Heart left ventricle (tissue), 16 donors: ENCODE data around the gene TRIP12. TPM values are rescaled to one million over a fixed set of nuclear protein-coding genes. Genes with fewer than 3 reads are reported as not detected.
A peak's percentile ranks its signal among the peaks of the same experiment; 100 is the strongest.

ENCODE experiments used
- ATAC-seq, 4 donors: fragments of 200-7000 bp; cut with Tn5 transposase; one replicate each; pipeline ENCODE4 v1.9.1; 2020 to 2022; ENCODE audit warnings: moderate library complexity in 4 of 4, mild to moderate bottlenecking in 3 of 4, moderate number of reproducible peaks in 1 of 4
- DNase-seq, 5 donors: peaks; one replicate each; pipeline ENCODE4 v3.0.0-alpha.2; 2020
- H3K27ac ChIP-seq, 12 donors: fragments of 200-600 bp; sonication (generic) in 4 of 12; one replicate each; pipeline versions ENCODE4 v1.5.0 to v1.8.0; 2016 to 2022; ENCODE audit warnings: mild to moderate bottlenecking in 2 of 12
- H3K27me3 ChIP-seq, 9 donors: fragments of 200-600 bp; sonication (generic) in 2 of 9; one replicate each; pipeline versions ENCODE4 v1.5.1 to v1.8.0; 2016 to 2022; ENCODE audit warnings: mild to moderate bottlenecking in 3 of 9
- H3K36me3 ChIP-seq, 9 donors: fragments of 200-600 bp; sonication (generic) in 2 of 9; one replicate each; pipeline versions ENCODE4 v1.5.0 to v1.8.0; 2018 to 2022; ENCODE audit warnings: mild to moderate bottlenecking in 2 of 9
- H3K4me1 ChIP-seq, 12 donors: fragments of 200-600 bp; sonication (generic) in 4 of 12; one replicate each; pipeline versions ENCODE4 v1.5.0 to v1.8.0; 2016 to 2022; ENCODE audit warnings: mild to moderate bottlenecking in 3 of 12
- H3K4me3 ChIP-seq, 12 donors: fragments of 200-600 bp; sonication (generic) in 4 of 12; one replicate each; pipeline versions ENCODE4 v1.5.0 to v1.8.0; 2017 to 2022; ENCODE audit warnings: mild to moderate bottlenecking in 9 of 12, moderate library complexity in 4 of 12
- H3K9me3 ChIP-seq, 12 donors: fragments of 200-600 bp; sonication (generic) in 4 of 12; one replicate each; pipeline versions ENCODE4 v1.5.0 to v1.8.0; 2016 to 2022; ENCODE audit warnings: mild to moderate bottlenecking in 1 of 12
- CTCF ChIP-seq, 12 donors: fragments of 200-600 bp; sonication (generic) in 4 of 12; IDR thresholded peaks; one replicate each; pipeline versions ENCODE4 v1.5.0 to v1.8.0; 2018 to 2022; ENCODE audit warnings: antibody characterized with exemption in 12 of 12, mild to moderate bottlenecking in 5 of 12
- POLR2A ChIP-seq, 2 donors: fragments of 450-650 bp; IDR thresholded peaks; one replicate each; pipeline ENCODE4 v1.6.1; 2017; ENCODE audit warnings: antibody characterized with exemption in 2 of 2, mild to moderate bottlenecking in 2 of 2, moderate library complexity in 2 of 2
- WGBS, 4 donors: extraction: QIAGEN DNeasy Blood & Tissue Kit in 2 of 4; methylation state at CpG; one replicate each; pipeline versions ENCODE4 v1.1.5 to v1.1.7; 2013 to 2018; 5-methylcytosine and 5-hydroxymethylcytosine counted together
- intact Hi-C, 10 donors: fragments of 100-400 bp; cut with DNase I; formaldehyde crosslinking; loops; one replicate each; pipeline versions ENCODE4 v1.11.1 to v1.14.2; 2022
- polyA plus RNA-seq, 2 donors: library from polyadenylated mRNA; stranded (reverse); fragments of 200-250 nt; gene quantifications; one replicate each; pipeline ENCODE4 v1.2.3, GENCODE V29; 2013
- total RNA-seq, 9 donors: library from RNA; depleted of rRNA in 2 of 9; stranded (reverse); fragments of >200 nt in 2 of 9; fragmentation: NEBNext Ultra II Directional in 3 of 9; extraction: Animal tissue kit (Norgen Biotek cat#: 25700) in 3 of 9; gene quantifications; one replicate each; pipeline versions ENCODE4 v1.1.0 to v1.2.4, GENCODE V29; 2016 to 2023
- donor health status: ischemic (EF 13 %, LVEDD 7.1; RV severe dilation, severe dysfunction).
- donor health status: healthy with polysubstance abuse.
- donor health status: DM: no; HTN: yes; CAD: no.
- donor health status: DM: no; HTN: no; CAD: no.
- donor health status: ischemic (EF 25% LVEDD 6.9; RV normal size, moderate dysfunction).
- donor health status: ischemic (EF 25% LVEDD 5.7; RV mildly dilated, moderate dysfunction).
- donor health status: healthy.
- donor health status: DM: yes; HTN: yes; CAD: no.
- donor health status: ischemic (EF 35%, LVEDD 5.7; RV mildly dilated, moderate dysfunction).
- donor health status: nonischemic (EF 11% LVEDD 7.7; RV severe dilation, severe dysfunction).
- donor health status: DM: yes; HTN: yes; CAD: no.
- donor health status: PGD.
- donor health status: ischemic (EF 29% LVEDD 5.4; RV normal size, mild dysfunction).
- donor health status: nonischemic (EF 23%, LVEDD 6.1; RV moderate dilation, normal function).

The TRIP12 gene
- total and polyA plus RNA-seq, 11 donors = 16.1 to 245 (median 193) TPM

DNA sequence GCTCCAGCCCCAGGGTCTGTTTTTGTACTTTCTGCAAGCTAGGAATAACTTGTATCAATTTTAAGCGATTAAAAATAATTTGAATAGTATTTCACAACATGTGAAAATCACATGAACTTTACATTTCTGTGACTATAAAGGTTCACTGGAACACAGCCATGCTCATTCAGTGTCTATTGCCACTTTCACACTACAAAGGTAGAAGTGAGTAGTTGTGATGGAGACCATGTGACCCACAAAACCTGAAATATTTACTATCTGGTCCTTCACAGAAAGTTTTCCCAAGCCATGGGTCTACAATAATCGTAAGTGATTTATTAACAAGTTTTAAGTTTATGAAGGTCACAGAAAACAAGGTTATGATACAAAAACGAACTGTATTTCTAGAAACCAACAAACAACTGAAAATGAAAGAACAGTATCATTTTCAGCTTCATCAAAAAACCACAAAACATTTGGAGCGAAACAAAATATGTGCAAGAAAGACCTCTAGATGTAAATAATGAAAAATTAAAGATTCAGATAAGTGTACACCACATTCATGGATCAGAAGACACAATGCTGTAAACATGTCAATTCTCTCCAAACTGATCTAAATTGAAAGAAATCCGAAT lies 138.6 kb downstream of the TRIP12 start:
- ATAC-seq (no peak), DNase-seq (no peak)
- TF ChIP-seq CTCF (IDR thresholded peaks at IDR 0.05) (no peak), POLR2A (IDR thresholded peaks at IDR 0.05) (no peak)
- Histone ChIP-seq H3K27ac (no peak overlapping the region), H3K36me3 (peaks cover 0 to 96% (median 75%) of the 10 kb centered on the region in 9 donors), H3K27me3 (no peaks in the 10 kb centered on the region), H3K9me3 (no peaks in the 10 kb centered on the region), H3K4me1 (peaks cover 0 to 11% (median 3%) of the 10 kb centered on the region in 12 donors), H3K4me3 (no peak overlapping the region)
- WGBS, 4 donors = 87 to 94% (median 92%) methylated on average over 5 of the region's 5 CpGs
- intact Hi-C loops = loop anchor here in 3 of 10 donors (5.0 to 10.0 kb wide), 3 partner anchors 139 to 832 kb away; partner anchors contain the start of genes FBXO36 (in 1 of the 3) and TRIP12 (in 1 of the 3)

DNA sequence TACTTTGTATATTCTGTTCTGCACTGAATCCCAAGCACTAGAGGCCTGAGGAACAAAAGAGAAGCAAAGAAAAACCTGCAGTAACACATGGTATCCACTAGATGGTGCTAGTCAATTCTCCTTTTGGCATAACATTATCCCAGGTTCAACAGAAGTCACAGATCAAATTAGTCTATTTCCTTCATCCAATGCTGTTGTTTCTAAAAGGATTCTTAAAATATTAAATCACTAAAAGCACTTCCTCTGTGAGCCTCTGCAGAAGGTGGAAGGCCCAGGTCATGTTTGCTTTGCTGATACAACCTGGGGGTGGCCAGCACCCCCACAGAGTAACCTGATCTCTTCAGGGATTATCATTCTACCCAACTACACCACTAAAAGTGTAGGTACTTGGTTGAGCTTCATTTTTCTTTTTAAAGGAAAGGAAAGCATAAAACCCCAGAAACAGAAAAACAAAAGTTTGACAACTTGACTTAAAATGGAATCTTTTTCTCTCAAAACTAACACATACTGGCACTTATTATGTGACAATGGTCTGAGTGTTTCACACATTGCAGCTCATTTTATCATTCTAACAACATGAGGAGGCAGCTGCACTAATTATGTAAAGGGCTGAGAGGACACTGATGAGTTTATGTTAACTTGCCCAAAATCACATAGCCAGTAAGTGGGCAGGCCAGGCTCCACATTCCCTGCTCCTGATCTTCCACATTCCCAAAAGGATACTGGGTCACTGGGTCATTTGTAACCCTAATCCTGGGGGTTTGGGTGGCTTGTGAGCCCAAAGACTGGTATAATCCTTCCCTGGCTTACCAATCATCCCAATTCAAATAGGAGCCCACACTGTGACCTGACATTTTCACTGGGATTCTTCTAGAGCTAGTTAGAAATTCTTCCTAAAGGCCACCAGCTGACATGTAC lies 140.7 kb downstream of the TRIP12 start:
- TF ChIP-seq CTCF (IDR thresholded peaks at IDR 0.05) = peak; percentile 81 to 93 (median 90)
- no peak for TF ChIP-seq POLR2A (IDR thresholded peaks at IDR 0.05)
- Histone ChIP-seq H3K9me3 (no peaks in the 10 kb centered on the region), H3K4me1 (peaks cover 0 to 11% (median 3%) of the 10 kb centered on the region in 12 donors), H3K27ac (no peak overlapping the region), H3K4me3 (no peak overlapping the region), H3K36me3 (peaks cover 0 to 99% (median 75%) of the 10 kb centered on the region in 9 donors), H3K27me3 (no peaks in the 10 kb centered on the region)
- no peak for DNase-seq
- intact Hi-C loops = loop anchor here in 3 of 10 donors (5.0 to 10.0 kb wide), 3 partner anchors 141 to 834 kb away; partner anchors contain the start of genes FBXO36 (in 1 of the 3) and TRIP12 (in 1 of the 3)
- peak in 3 of 4 donors; percentile 72 to 84 (median 79) for ATAC-seq

GRCh38 chr2:229779650-229780049 lies 142.2 kb downstream of the TRIP12 start:
- TF ChIP-seq CTCF (IDR thresholded peaks at IDR 0.05) (no peak), POLR2A (IDR thresholded peaks at IDR 0.05) (no peak)
- H3K27me3 ChIP-seq = no peaks in the 10 kb centered on the region
- H3K27ac ChIP-seq = no peak overlapping the region
- peaks cover 0 to 97% (median 75%) of the 10 kb centered on the region in 9 donors for H3K36me3 ChIP-seq
- peaks cover 0 to 17% (median 3%) of the 10 kb centered on the region in 12 donors for H3K4me1 ChIP-seq
- H3K9me3 ChIP-seq = no peaks in the 10 kb centered on the region
- intact Hi-C loops = loop anchor here in 3 of 10 donors (5.0 to 10.0 kb wide), 3 partner anchors 143 to 835 kb away; partner anchors contain the start of genes FBXO36 (in 1 of the 3) and TRIP12 (in 1 of the 3)
- no peak overlapping the region for H3K4me3 ChIP-seq
- DNase-seq (no peak), ATAC-seq (peak in 1 of 4 donors; percentile 30)
- WGBS, 4 donors = 77 to 90% (median 83%) methylated on average over 3 of the region's 3 CpGs

- H3K27me3 ChIP-seq = no peaks in the 10 kb centered on the region
- WGBS, 4 donors = 95 to 97% (median 95%) methylated on average over 3 of the region's 3 CpGs
- H3K27ac ChIP-seq = no peak overlapping the region
- peaks cover 0 to 17% (median 3%) of the 10 kb centered on the region in 12 donors for H3K4me1 ChIP-seq
- ATAC-seq = no peak
- H3K4me3 ChIP-seq = no peak overlapping the region
- intact Hi-C loops = no loop called here
- no peak for DNase-seq
- no peaks in the 10 kb centered on the region for H3K9me3 ChIP-seq
- H3K36me3 ChIP-seq = peaks cover 0 to 98% (median 88%) of the 10 kb centered on the region in 9 donors
- TF ChIP-seq CTCF (IDR thresholded peaks at IDR 0.05) = no peak
- no peak for TF ChIP-seq POLR2A (IDR thresholded peaks at IDR 0.05)
Observed at GRCh38 chr2:229777716-229778115, 144.1 kb downstream of the TRIP12 start.
